ENCODE data around the gene CRIM1.

GRCh38 chr2:36352701-36353100 lies 2.9 kb upstream of the CRIM1 start:
- TF ChIP-seq CTCF (IDR thresholded peaks at IDR 0.05), result peak in 1 of 4 experiments; percentile 14
- TF ChIP-seq POLR2A (IDR thresholded peaks at IDR 0.05), result no peak
- no peak for TF ChIP-seq POLR2AphosphoS5 (IDR thresholded peaks at IDR 0.05)
- no peak for TF ChIP-seq EP300 (IDR thresholded peaks at IDR 0.05)
